Mucosa of gallbladder (tissue), 1 donor: ENCODE data around the gene FOXRED2. TPM values are rescaled to one million over a fixed set of nuclear protein-coding genes. Genes with fewer than 3 reads are reported as not detected.
"Not testable (repeated sequence)": the region's sequence is repeated elsewhere in the genome, so short reads cannot be mapped to it uniquely, and the experiment has no call there.

Source experiments
- DNase-seq: peaks from one replicate; pipeline ENCODE4 v3.0.0-alpha.2; 2020; ENCODE audit warnings: low spot score
- total RNA-seq: library from RNA; stranded (reverse); gene quantifications from one replicate; pipeline ENCODE4 v1.2.1, GENCODE V29; 2021
- donor health status: DM: no; HTN: no; CAD: no.

The FOXRED2 gene
- total RNA-seq, 1 donor from 2014 or later = 11.3 TPM

GRCh38 chr22:36470162-36470993, 36.5 kb downstream of the FOXRED2 start:
- DNase-seq = peak; percentile 89

- peak; percentile 41 for DNase-seq
Observed at GRCh38 chr22:36469094-36469710, 37.6 kb downstream of the FOXRED2 start.

GRCh38 chr22:36467946-36468345, 38.9 kb downstream of the FOXRED2 start:
- DNase-seq = no peak

- DNase-seq = peak; percentile 35
Observed at GRCh38 chr22:36467042-36467810, 39.6 kb downstream of the FOXRED2 start.

GRCh38 chr22:36466258-36466657, 40.6 kb downstream of the FOXRED2 start:
- no peak for DNase-seq

GRCh38 chr22:36465232-36466021, 41.4 kb downstream of the FOXRED2 start:
- DNase-seq = peak; percentile 89

GRCh38 chr22:36464715-36465231, 42.1 kb downstream of the FOXRED2 start:
- DNase-seq = no peak

- no peak for DNase-seq
Observed at GRCh38 chr22:36463783-36464184, 43.1 kb downstream of the FOXRED2 start.

GRCh38 chr22:36461665-36462649, 44.9 kb downstream of the FOXRED2 start:
- DNase-seq = peak; percentile 44

GRCh38 chr22:36460202-36460601, 46.6 kb downstream of the FOXRED2 start:
- DNase-seq = no peak

GRCh38 chr22:36457688-36458450, 49.0 kb downstream of the FOXRED2 start:
- DNase-seq = peak; percentile 36

GRCh38 chr22:36456464-36456845, 50.4 kb downstream of the FOXRED2 start:
- no peak for DNase-seq

GRCh38 chr22:36455571-36456463, 51.0 kb downstream of the FOXRED2 start:
- DNase-seq = no peak

- DNase-seq = peak; percentile 95
Observed at GRCh38 chr22:36454916-36455570, 51.8 kb downstream of the FOXRED2 start.

- no peak for DNase-seq
Observed at GRCh38 chr22:36453855-36454378, 52.9 kb downstream of the FOXRED2 start.

GRCh38 chr22:36452978-36453607, 53.7 kb downstream of the FOXRED2 start:
- not testable (repeated sequence) for DNase-seq
